Stomach (tissue), 4 donors: ENCODE results near the gene MEF2A.

ENCODE experiments used
- POLR2A ChIP-seq, 4 donors: fragments of 450-650 bp; IDR thresholded peaks; one replicate each; pipeline ENCODE4 v1.6.1; 2016; ENCODE audit warnings: antibody characterized with exemption in 4 of 4, control low read depth in 2 of 4, mild to moderate bottlenecking in 1 of 4, moderate library complexity in 1 of 4
- POLR2AphosphoS5 ChIP-seq, 3 donors: sonication (generic); formaldehyde crosslinking; IDR thresholded peaks; one replicate each; pipeline ENCODE4 v1.6.1; 2016; ENCODE audit warnings: antibody characterized with exemption in 3 of 3
- TF ChIP-seq, protein P1 (sequence below), 7 experiments: fragments of 450-650 bp in 4 of 7; fragments of 200-600 bp in 3 of 7; sonication (generic) in 3 of 7; IDR thresholded peaks; one replicate each; pipeline ENCODE4 v1.5.1; 2016 to 2019; ENCODE audit warnings: antibody characterized with exemption in 7 of 7, control low read depth in 2 of 7, mild to moderate bottlenecking in 1 of 7

GRCh38 chr15:99537344-99537743, 28.4 kb upstream of the MEF2A start:
- TF ChIP-seq POLR2A (IDR thresholded peaks at IDR 0.05), result no peak
- TF ChIP-seq, protein P1, sequence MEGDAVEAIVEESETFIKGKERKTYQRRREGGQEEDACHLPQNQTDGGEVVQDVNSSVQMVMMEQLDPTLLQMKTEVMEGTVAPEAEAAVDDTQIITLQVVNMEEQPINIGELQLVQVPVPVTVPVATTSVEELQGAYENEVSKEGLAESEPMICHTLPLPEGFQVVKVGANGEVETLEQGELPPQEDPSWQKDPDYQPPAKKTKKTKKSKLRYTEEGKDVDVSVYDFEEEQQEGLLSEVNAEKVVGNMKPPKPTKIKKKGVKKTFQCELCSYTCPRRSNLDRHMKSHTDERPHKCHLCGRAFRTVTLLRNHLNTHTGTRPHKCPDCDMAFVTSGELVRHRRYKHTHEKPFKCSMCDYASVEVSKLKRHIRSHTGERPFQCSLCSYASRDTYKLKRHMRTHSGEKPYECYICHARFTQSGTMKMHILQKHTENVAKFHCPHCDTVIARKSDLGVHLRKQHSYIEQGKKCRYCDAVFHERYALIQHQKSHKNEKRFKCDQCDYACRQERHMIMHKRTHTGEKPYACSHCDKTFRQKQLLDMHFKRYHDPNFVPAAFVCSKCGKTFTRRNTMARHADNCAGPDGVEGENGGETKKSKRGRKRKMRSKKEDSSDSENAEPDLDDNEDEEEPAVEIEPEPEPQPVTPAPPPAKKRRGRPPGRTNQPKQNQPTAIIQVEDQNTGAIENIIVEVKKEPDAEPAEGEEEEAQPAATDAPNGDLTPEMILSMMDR (IDR thresholded peaks at IDR 0.05), result no peak
- no peak for TF ChIP-seq POLR2AphosphoS5 (IDR thresholded peaks at IDR 0.05)
